Stimulated activated CD4-positive, alpha-beta T cell treated with anti-CD3 and anti-CD28 coated beads, Interleukin-1b, Interleukin-23, amount 100 ng/mL, for 4 hours (primary cell): Measurements from ENCODE around the gene DISP3.
"Not testable (repeated sequence)": the region's sequence is repeated elsewhere in the genome, so short reads cannot be mapped to it uniquely, and the experiment has no call there.

ENCODE experiments used
- DNase-seq, 2 donors: peaks; one replicate each; pipeline ENCODE4 v3.0.0-alpha.2; 2020; ENCODE audit warnings: low read depth in 2 of 2

Gene DISP3

DNA sequence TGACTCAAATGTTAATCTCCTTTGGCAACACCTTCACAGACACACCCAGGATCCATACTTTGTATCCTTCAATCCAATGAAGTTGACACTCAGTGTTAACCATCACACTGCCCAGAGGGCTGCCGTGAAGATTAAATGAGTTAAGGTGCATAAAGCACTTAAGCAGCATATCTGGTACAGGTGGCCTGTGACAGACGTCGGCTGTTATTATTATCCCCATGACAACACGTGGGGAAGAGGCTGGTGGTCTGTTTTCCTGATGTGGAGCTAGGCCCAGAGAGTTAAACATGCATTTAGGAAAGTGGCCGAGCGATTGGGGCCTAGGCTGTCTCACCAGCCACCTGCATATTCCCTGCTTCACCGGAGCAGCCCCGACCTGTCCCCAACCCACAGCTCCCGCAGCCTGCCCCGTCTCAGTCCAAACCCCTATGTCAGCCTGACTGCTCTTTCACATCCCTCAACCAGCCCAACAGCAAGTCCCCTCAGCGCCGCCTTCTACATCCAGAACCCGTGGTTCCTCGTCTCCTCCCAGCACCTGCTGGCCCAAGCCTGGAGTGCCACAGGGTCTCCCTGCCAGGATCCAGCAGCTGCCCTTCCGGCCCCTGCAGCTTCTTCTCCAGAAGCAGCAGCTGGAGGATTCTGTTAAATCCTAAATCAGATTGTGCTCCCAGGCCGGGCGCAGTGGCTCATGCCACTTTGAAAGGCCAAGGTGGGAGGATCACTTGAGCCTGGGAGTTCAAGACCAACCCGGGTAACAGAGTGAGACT is 97.3 kb downstream of the DISP3 start:
- DNase-seq, result no peak

DNA sequence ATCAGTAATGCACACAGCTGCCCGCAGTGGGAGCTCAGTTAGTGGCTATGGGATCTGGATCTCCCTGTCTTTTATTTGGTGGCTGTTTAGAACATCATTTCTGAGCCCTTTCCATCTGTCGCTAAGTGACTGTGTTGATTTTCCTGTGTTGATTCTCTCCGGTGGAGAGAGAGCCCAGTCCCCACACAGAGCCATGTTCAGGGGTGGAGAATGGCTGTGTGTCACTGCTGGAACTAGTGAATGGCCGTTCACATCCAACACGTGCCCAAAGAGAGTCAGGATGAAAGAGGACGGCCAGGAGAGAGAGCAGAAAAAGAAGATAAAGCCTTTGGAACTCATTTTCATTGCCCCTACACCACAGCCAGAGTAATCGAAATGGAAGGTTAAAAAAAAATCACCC is 99.0 kb downstream of the DISP3 start:
- no peak for DNase-seq

DNA sequence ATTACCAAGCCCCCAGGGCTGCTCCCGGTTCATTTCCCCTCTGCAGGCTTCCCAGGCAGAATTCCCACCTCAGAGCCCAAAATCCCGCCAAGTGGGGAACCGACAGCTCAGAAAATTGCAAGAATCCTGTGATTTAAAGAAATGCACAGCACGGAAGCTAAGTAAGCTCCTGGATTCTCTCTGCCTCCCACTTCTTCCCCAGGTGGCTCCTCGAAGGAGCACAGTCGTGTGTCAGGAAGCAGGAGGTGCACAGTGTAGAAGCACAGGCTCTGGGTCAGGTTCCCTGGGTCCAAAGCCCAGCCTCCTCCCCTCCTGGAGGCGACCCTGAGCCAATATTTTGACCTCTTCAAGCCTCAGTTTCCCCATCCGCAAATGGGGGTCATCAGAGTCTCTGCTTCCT is 100.6 kb downstream of the DISP3 start:
- no peak for DNase-seq

DNA sequence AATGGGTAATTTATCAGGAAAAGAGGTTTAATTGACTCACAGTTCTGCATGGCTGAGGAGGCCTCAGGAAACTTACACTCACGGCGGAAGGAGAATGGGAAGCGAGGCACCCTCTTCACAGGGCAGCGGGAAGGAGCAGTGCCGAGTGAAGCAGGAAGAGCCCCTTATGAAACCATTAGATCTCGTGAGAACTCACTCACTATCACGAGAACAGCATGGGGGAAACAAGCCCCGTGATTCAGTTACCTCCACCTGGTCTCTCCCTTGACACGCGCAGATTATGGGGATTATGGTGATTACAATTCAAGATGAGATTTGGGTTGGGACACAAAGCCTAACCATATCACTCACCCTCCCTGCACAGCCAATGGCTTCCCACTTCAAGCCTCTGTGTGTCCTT is 101.1 kb downstream of the DISP3 start:
- not testable (repeated sequence) for DNase-seq

DNA sequence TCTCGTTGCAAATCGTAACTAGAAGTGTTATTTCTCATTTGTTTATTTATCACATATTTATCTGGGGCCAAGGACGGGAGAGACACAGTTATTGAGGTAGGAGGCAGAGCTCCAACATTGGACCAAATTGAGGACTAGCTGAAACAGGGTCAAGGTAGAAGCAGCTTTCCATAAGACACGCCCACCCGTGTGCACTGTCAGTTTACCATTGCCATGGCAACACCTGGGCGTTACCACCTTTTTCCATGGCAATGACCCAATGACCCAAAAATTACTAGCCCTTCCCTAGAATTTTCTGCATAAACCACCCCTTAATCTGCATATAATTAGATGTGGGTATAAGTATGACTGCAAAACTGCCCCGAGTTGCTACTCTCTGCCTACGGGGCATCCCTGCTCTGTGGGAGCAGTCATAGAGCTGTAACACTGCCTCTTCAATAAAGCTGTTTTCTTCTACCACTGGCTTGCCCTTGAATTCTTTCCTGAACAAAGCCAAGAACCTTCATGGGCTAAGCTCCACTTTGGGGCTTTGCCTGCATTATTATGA is 102.6 kb downstream of the DISP3 start:
- DNase-seq, result no peak

DNA sequence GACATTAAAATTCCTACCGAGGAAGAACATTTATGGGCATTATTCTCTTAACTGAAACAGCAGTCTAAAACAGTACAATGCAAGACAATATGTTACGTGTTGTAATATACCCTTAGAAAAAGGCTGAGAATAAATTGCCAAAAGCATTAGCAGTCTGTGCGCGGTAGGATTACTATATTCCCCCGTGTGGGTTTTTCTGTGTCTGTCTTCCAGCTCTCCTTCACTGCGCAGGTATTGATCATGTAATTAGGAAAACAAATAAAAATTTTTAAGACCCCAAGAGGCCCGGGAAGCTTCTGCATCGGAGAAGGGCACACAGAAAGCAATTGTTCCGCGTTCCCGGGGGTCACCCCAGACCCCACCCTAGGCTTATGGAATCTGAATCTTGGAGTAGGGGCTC is 106.4 kb downstream of the DISP3 start:
- no peak for DNase-seq
